H1 (cell line): ENCODE data around the gene BLVRA. TPM values are rescaled to one million over a fixed set of nuclear protein-coding genes. Genes with fewer than 3 reads are reported as not detected.
"Not testable (repeated sequence)": the region's sequence is repeated elsewhere in the genome, so short reads cannot be mapped to it uniquely, and the experiment has no call there.

Experiments used
- CTCF ChIA-PET: fragments of 300-600 bp; sonication (Branson Sonifier 250); formaldehyde crosslinking; loops from one replicate; lab custom pipeline; 2021; ENCODE audit not compliant: partially characterized antibody; lab: Charles Lee
- POLR2A ChIA-PET: fragments of 300-600 bp; sonication (Branson Sonifier 250); formaldehyde crosslinking; loops from one replicate; lab custom pipeline; 2021; ENCODE audit warnings: inconsistent platforms; ENCODE audit not compliant: partially characterized antibody; lab: Charles Lee
- DNase-seq, 2 experiments: peaks; one replicate each; pipeline versions ENCODE4 v3.0.0 to v3.0.0-alpha.2; 2010 to 2022; ENCODE audit warnings: low spot score in 2 of 2, low read depth in 1 of 2, mixed read lengths in 1 of 2
- FAIRE-seq: peaks from 2 replicates; lab custom pipeline; 2011; peaks lifted over from hg19 to GRCh38; lab: Jason Lieb, UNC
- H2AFZ ChIP-seq: 2 replicates; pipeline ENCODE4 v1.8.1; 2012; ENCODE audit warnings: low read length, inconsistent platforms
- H2AK5ac ChIP-seq: 2 replicates; pipeline ENCODE4 v1.6.1; 2013; ENCODE audit warnings: low read depth, low read length
- H2BK120ac ChIP-seq: replicated peaks from 2 replicates; pipeline ENCODE3; 2013; ENCODE audit warnings: low read depth, low read length, inconsistent platforms
- H2BK12ac ChIP-seq: 2 replicates; pipeline ENCODE4 v1.6.1; 2013; ENCODE audit warnings: low read depth, low read length
- H2BK15ac ChIP-seq: 2 replicates; pipeline ENCODE4 v1.6.1; 2013; ENCODE audit warnings: low read length
- H2BK20ac ChIP-seq: 2 replicates; pipeline ENCODE4 v1.6.1; 2013; ENCODE audit warnings: low read length
- H2BK5ac ChIP-seq: 2 replicates; pipeline ENCODE4 v1.6.1; 2013; ENCODE audit warnings: low read depth, low read length
- H3K14ac ChIP-seq: 2 replicates; pipeline ENCODE4 v1.6.1; 2013; ENCODE audit warnings: inconsistent platforms; ENCODE audit not compliant: insufficient read length
- H3K18ac ChIP-seq: 2 replicates; pipeline ENCODE4 v1.6.1; 2013; ENCODE audit warnings: low read length; ENCODE audit errors: extremely low read depth
- H3K23ac ChIP-seq: 2 replicates; pipeline ENCODE4 v1.6.1; 2013; ENCODE audit warnings: inconsistent platforms; ENCODE audit not compliant: insufficient read length
- H3K23me2 ChIP-seq: 2 replicates; pipeline ENCODE4 v1.6.1; 2013; ENCODE audit warnings: low read depth, low read length
- H3K27ac ChIP-seq: 2 replicates; pipeline ENCODE4 v1.6.1; 2011; ENCODE audit warnings: low read depth, low read length, inconsistent platforms
- H3K27me3 ChIP-seq, 4 experiments: replicated peaks in 1 of 4; 1 replicate in 1 of 4; 2 replicates in 3 of 4; pipeline versions ENCODE4 v1.6.1 to v1.8.1; 2011 to 2013; ENCODE audit warnings: low read length in 3 of 4, mild to moderate bottlenecking in 3 of 4, inconsistent platforms in 2 of 4, mixed read lengths in 2 of 4, moderate library complexity in 1 of 4; ENCODE audit not compliant: control insufficient read depth in 3 of 4, insufficient read depth in 3 of 4; ENCODE audit errors: extremely low read depth in 1 of 4
- H3K36me3 ChIP-seq, 4 experiments: 2 replicates each; pipeline versions ENCODE4 v1.6.1 to v1.8.1; 2011 to 2013; ENCODE audit warnings: mild to moderate bottlenecking in 4 of 4, low read length in 3 of 4, moderate library complexity in 2 of 4, control low read depth in 1 of 4, inconsistent platforms in 1 of 4; ENCODE audit not compliant: insufficient read depth in 4 of 4, control insufficient read depth in 2 of 4
- H3K4ac ChIP-seq: replicated peaks from 2 replicates; pipeline ENCODE3; 2013; ENCODE audit warnings: low read length, low read depth, mixed read lengths, inconsistent platforms; ENCODE audit not compliant: insufficient read length
- H3K4me1 ChIP-seq, 4 experiments: replicated peaks in 1 of 4; 1 replicate in 1 of 4; 2 replicates in 3 of 4; pipeline versions ENCODE4 v1.6.1 to v1.8.1; 2011 to 2013; ENCODE audit warnings: low read length in 3 of 4, inconsistent platforms in 2 of 4, mixed read lengths in 1 of 4; ENCODE audit not compliant: insufficient read depth in 4 of 4, control insufficient read depth in 3 of 4
- H3K4me2 ChIP-seq, 2 experiments: 2 replicates each; pipeline versions ENCODE4 v1.6.1 to v1.8.1; 2011 to 2013; ENCODE audit warnings: low read depth in 2 of 2, low read length in 2 of 2, control low read depth in 1 of 2, inconsistent platforms in 1 of 2, mild to moderate bottlenecking in 1 of 2; ENCODE audit not compliant: insufficient read depth in 1 of 2
- H3K4me3 ChIP-seq, 4 experiments: fragments of 200-600, 300-600 bp in 1 of 4; sonication (generic), shearing (Covaris generic), sonication (Bioruptor Twin) in 1 of 4; 2 replicates each; pipeline versions ENCODE4 v1.5.1 to v1.8.1; 2011 to 2016; ENCODE audit warnings: low read length in 4 of 4, low read depth in 3 of 4, control low read depth in 2 of 4, inconsistent platforms in 2 of 4, mild to moderate bottlenecking in 2 of 4, mixed read lengths in 1 of 4, moderate library complexity in 1 of 4; ENCODE audit not compliant: insufficient read depth in 2 of 4; ENCODE audit errors: extremely low read depth in 1 of 4
- H3K56ac ChIP-seq: replicated peaks from 2 replicates; pipeline ENCODE3; 2013; ENCODE audit warnings: low read depth, mild to moderate bottlenecking, mixed read lengths, low read length, inconsistent platforms; ENCODE audit not compliant: insufficient read length
- H3K79me1 ChIP-seq: 2 replicates; pipeline ENCODE4 v1.6.1; 2013; ENCODE audit warnings: low read depth, low read length, control low read depth
- H3K79me2 ChIP-seq, 2 experiments: 2 replicates each; pipeline versions ENCODE4 v1.6.1 to v1.8.1; 2012 to 2013; ENCODE audit warnings: low read length in 2 of 2, mild to moderate bottlenecking in 2 of 2, inconsistent platforms in 1 of 2; ENCODE audit not compliant: insufficient read depth in 2 of 2, control insufficient read depth in 1 of 2
- H3K9ac ChIP-seq, 4 experiments: replicated peaks in 1 of 4; 1 replicate in 1 of 4; 2 replicates in 3 of 4; pipeline versions ENCODE4 v1.6.1 to v1.8.1; 2011 to 2013; ENCODE audit warnings: low read depth in 3 of 4, low read length in 3 of 4, control low read depth in 2 of 4, mild to moderate bottlenecking in 2 of 4, moderate library complexity in 2 of 4, inconsistent platforms in 1 of 4; ENCODE audit errors: extremely low read depth in 1 of 4
- H3K9me3 ChIP-seq, 2 experiments: 2 replicates each; pipeline versions ENCODE4 v1.6.1 to v1.8.1; 2012 to 2013; ENCODE audit warnings: mild to moderate bottlenecking in 2 of 2, moderate library complexity in 2 of 2, control low read depth in 1 of 2, inconsistent platforms in 1 of 2, low read depth in 1 of 2, low read length in 1 of 2, mixed read lengths in 1 of 2; ENCODE audit not compliant: insufficient read depth in 2 of 2
- H4K20me1 ChIP-seq, 2 experiments: replicated peaks in 1 of 2; 2 replicates each; pipeline versions ENCODE3 to v1.8.1; 2011 to 2013; ENCODE audit warnings: inconsistent platforms in 2 of 2, low read length in 2 of 2, mild to moderate bottlenecking in 1 of 2; ENCODE audit not compliant: insufficient read depth in 2 of 2, control insufficient read depth in 1 of 2
- H4K5ac ChIP-seq: 2 replicates; pipeline ENCODE4 v1.6.1; 2013; ENCODE audit warnings: low read length, low read depth, mixed read lengths, inconsistent platforms; ENCODE audit not compliant: insufficient read length
- H4K8ac ChIP-seq: 2 replicates; pipeline ENCODE4 v1.8.0; 2013; ENCODE audit warnings: mild to moderate bottlenecking, moderate library complexity, low read length, inconsistent platforms; ENCODE audit not compliant: insufficient read depth; ENCODE audit errors: extremely low read depth
- H4K91ac ChIP-seq: replicated peaks from 2 replicates; pipeline ENCODE3; 2013; ENCODE audit warnings: low read length, mixed read lengths, inconsistent platforms; ENCODE audit not compliant: insufficient read length
- WGBS, 2 experiments: shearing (Covaris generic) in 1 of 2; methylation state at CpG; one replicate each; pipeline versions ENCODE4 v1.1.6 to v1.1.7; 2013 to 2015; ENCODE audit warnings: low lambda C conversion rate in 2 of 2, mixed read lengths in 2 of 2, inconsistent platforms in 1 of 2, low coverage in 1 of 2, missing lambda C conversion rate in 1 of 2; ENCODE audit not compliant: insufficient replicate concordance in 2 of 2, insufficient coverage in 1 of 2, insufficient read length in 1 of 2; ENCODE audit errors: extremely low coverage in 1 of 2, missing lambda C conversion rate in 1 of 2; 5-methylcytosine and 5-hydroxymethylcytosine counted together
- polyA plus RNA-seq, 7 experiments: library from polyadenylated mRNA; depleted of rRNA in 3 of 7; stranded (reverse) in 5 of 7; unstranded in 2 of 7; fragments of >200 nt in 5 of 7; fragments of 200-250 nt in 2 of 7; gene quantifications; 1 replicate in 5 of 7; 2 replicates in 1 of 7; 4 replicates in 1 of 7; pipeline versions ENCODE4 v1.2.1 to v1.2.3, GENCODE V29; 2011 to 2013; ENCODE audit warnings: missing spikeins in 2 of 7, mixed read lengths in 2 of 7
- total RNA-seq: library from RNA; stranded (reverse); fragmentation: NEBNext Ultra II Directional; extraction: Animal tissue kit (Norgen Biotek cat#: 25700); gene quantifications from 2 replicates; pipeline ENCODE4 v1.2.1, GENCODE V29; 2021

Gene BLVRA
- total and polyA plus RNA-seq, 2 of the 8 experiments (the other 6 are each of a cell fraction or from before 2014, with no cell fraction given), result 16.1 to 37.1 TPM

- H3K9ac ChIP-seq, H3K56ac ChIP-seq, FAIRE-seq: not testable (repeated sequence)
These were observed 23.7 kb upstream of the BLVRA start for GRCh38 chr7:43734575-43735332.

More at GRCh38 chr7:43734575-43735332, 23.7 kb upstream of the BLVRA start:
- H3K4me3 ChIP-seq, H2BK20ac ChIP-seq, H3K4me2 ChIP-seq, DNase-seq, H2BK12ac ChIP-seq, H3K14ac ChIP-seq, H2BK15ac ChIP-seq, H3K9me3 ChIP-seq, POLR2A ChIA-PET, H4K5ac ChIP-seq, H2AK5ac ChIP-seq, H4K8ac ChIP-seq, H3K23me2 ChIP-seq, H3K79me2 ChIP-seq, H3K79me1 ChIP-seq, H4K20me1 ChIP-seq, H4K91ac ChIP-seq, H3K27ac ChIP-seq, H3K4ac ChIP-seq, H3K23ac ChIP-seq, H3K27me3 ChIP-seq, H2BK5ac ChIP-seq, H3K18ac ChIP-seq, H3K4me1 ChIP-seq, H2BK120ac ChIP-seq, H3K36me3 ChIP-seq, H2AFZ ChIP-seq: not testable (repeated sequence)
- 94% methylated on average over 17 of the region's 18 CpGs; no CpG with 5 or more reads in 1 of the 2 experiments for WGBS, 2 experiments
- CTCF ChIA-PET, result interaction anchor here (1.3 to 3.0 kb wide), 3 partner anchors 13 to 103 kb away, joined by 3 to 11 read pairs (median 6); no protein-coding TSS in a partner anchor
